COLO829 (cell line): ENCODE measurements around the gene SPRR2A.
A peak's percentile ranks its signal among the peaks of the same experiment; 100 is the strongest.
"Not testable (repeated sequence)": the region's sequence is repeated elsewhere in the genome, so short reads cannot be mapped to it uniquely, and the experiment has no call there.

Experiments
- DNase-seq: peaks from one replicate; pipeline ENCODE4 v3.0.0; 2012; ENCODE audit warnings: low spot score

The SPRR2A gene

DNA sequence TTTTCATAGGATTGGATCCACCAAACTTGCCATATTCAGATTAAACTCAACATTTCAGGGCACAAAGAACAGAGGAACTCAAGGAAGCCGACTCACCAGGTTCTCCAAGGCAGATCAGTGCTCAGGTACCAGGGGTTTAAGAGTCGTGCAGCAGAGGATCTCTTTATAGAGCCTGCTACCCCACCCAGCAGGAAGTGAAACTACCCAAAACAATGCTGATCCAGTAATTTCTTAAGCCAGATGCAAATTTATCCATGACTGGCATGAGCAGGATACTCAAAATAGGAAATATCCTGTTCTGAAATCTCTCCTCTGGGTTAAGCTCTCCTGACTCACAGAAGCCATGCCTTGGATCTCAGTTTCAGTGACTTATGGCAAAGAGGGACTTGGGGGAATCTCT, at the start of gene SPRR2A:
Gene SPRR2A, minus strand, starts transcription at position 138 of the 400 bp plus-strand sequence. CDS start 777 bp downstream, outside the sequence.
- DNase-seq, result no peak

DNA sequence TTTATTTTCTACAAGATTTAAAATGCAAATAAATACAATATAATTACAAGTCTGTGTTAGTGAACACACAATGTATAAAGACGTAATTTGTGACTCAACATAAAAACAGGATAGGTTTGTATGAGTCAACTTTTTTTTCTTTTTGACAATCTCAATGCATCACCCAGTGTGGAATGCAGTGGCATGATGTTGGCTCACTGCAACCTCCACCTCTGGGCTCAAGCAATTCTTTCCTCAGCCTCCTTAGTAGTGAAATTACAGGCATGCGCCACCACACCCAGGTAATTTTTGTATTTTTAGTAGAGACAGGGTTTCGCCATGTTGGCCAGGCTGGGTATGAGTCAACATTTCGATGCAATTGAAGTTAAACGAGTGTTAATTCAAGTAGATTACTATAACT, 42.9 kb upstream of the SPRR2A start:
- DNase-seq, result no peak

DNA sequence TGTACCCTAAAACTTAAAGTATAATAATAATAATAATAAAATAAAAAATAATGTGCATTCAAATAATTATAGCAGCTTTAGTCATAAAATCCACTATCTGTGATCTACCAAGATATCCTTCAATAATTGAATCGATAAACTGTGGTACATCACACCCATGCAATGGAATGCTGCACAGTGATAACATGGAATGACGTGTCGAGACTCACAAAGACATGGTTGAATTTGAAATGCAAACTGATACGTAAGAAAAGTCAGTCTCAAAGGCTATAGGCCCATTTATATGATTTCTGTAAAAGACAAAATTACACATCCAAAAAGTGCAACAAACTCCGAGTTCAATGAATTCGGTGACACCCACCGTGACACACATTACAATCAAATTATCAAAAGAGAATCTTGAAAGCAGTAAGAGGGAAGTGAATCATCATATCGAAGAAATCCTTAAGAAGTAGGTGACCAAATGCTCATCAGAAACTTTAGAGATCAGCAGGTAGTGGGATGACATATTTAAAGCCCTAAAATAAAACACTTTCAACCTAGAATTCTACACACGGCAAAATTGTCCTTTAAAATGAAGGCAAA, 42.2 kb upstream of the SPRR2A start:
- no peak for DNase-seq

DNA sequence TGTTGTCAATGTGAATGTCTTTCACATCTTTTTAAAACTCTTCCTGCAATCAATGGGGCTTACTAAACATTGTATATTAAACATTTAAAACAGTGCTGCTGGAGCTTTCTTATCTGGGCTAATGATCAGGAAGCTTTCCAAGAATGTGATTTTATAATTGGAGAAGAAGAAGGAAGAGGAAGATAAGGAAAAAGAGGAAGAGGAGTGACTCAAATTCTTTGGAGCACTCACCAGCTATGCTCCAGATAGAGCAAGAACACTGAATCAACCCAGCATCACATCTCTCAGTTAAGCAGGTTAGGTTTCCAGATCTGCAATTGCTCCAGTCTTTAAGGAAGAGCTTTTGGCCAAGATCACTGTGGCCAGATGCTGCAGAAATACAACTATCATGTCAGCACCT, 38.5 kb upstream of the SPRR2A start:
- DNase-seq, result no peak

DNA sequence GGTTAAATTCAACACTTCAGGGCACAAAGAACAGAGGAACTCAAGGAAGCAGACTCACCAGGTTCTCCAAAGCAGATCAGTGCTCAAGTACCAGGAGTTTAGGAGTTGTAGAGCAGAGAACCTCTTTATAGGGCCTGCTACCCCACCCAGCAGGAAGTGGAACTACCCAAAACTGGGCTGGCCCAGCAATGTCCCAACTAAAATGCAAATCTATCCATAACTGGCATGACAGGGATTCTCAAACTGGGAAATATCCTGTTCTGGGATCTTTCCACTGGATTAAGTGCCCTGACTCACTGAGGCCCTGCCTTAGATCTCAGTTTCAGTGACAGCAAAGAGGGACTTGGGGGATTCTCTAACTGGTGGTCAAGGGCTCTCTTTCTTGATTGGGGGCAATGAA, 37.1 kb upstream of the SPRR2A start, which contains the start of gene SPRR2E:
Gene SPRR2E, minus strand, starts transcription at position 101 of the 400 bp plus-strand sequence. CDS start 775 bp downstream, outside the sequence.
- DNase-seq, result no peak

DNA sequence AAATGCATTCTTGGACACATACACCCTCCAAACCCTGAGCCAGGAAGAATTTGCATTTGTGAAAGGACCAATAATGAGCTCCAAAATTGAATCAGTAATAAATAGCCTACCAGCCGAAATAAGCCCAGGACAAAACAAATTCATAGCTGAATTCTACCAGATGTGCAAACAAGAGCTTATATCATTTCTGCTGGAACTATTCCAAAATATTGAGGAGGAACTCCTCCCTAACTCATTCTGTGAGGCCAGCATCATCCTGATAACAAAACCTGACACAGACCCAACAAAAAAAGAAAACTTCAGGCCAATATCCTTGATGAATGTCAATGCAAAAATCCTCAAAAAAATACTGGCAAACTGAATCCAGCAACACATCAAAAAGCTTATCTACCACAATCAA, 30.3 kb upstream of the SPRR2A start:
- no peak for DNase-seq

DNA sequence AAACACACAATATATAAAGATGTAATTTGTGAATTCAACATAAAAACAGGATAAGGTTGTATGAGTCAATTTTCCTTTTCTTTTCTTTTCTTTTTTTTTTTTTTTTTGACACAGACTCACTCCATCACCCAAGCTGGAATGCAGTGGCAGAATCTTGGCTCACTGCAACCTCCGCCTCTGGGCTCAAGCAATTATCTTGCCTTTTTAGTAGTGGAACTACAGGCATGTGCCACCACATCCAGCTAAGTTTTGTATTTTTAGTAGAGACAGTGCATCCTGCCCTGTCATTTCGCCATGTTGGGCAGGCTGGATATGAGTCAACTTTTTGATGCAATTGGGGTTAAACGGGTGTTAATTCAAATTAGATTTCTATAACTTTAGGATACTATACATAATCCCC, 24.4 kb upstream of the SPRR2A start:
- no peak for DNase-seq

DNA sequence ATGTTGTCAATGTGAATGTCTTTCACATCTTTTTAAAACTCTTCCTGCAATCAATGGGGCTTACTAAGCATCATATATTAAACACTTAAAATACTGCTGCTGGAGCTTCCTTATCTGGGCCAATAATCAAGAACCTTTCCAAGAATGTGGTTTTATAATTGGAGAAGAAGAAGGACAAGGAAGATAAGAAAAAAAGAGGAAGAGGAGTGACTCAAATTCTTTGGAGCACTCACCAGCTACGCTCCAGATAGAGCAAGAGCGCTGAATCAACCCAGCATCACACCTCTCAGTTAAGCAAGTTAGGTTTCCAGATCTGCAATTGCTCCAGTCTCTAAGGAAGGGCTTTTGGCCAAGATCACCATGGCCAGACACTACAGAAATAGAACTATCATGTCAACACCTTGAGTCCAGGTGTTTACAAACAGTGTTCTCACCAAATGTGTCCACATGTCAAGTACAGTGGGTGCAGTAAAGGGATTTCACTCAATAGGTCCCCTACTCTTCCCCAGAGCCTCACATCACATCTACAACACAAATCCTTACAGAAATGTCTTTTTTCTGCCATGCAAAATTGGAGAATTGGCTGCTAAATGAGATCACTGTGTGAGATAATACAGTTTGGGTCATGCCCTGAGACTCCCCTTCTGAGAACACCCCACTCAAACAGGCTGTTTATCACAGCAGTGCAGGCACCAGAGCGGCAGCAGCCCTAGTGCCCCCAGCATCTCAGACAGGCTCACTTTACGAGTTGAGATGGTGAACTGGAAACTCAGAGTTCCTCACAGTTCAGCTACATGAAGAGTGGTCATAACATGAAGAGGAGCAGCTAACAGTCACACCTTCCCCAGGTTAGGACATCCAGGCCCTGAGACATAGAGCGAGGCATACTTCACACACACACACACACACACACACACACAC, 15.8 kb upstream of the SPRR2A start:
- no peak for DNase-seq

DNA sequence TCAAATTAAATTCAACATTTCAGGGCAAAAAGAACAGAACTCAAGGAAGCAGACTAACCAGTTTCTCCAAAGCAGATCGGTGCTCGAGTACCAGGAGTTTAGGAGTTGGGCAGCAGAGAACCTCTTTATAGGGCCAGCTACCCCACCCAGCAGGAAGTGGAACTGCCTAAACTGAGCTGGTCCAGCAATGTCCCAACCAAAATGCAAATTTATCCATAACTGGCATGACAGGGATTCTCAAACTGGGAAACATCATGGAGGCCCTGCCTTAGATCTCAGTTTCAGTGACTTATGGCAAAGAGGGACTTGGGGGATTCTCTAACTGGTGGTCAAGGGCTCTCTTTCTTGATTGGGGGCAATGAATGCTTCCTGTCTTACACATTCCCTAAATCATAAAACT, 14.2 kb upstream of the SPRR2A start, which contains the start of gene SPRR2B:
Gene SPRR2B, minus strand, starts transcription at position 101 of the 400 bp plus-strand sequence. CDS start 772 bp downstream, outside the sequence.
- no peak for DNase-seq

DNA sequence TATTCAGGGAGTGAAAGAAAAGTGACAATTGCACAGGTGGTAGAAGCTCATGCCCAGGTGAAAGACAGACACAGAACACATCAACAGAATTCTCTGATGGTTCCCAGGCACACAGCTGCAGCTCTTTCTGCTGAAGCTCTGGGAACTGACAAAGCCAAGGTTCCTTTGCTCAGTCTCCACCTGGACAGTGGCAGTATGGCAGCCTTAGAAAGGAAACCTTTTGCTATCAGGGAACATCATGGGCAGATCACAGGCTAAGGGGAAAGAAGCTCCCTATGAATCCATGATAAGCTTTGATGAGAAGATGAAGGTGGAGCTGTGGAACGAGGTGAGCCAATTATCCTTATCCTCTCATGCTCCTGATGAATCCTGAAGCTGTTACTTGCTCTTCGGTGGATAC, 12.9 kb upstream of the SPRR2A start:
- DNase-seq, result no peak

DNA sequence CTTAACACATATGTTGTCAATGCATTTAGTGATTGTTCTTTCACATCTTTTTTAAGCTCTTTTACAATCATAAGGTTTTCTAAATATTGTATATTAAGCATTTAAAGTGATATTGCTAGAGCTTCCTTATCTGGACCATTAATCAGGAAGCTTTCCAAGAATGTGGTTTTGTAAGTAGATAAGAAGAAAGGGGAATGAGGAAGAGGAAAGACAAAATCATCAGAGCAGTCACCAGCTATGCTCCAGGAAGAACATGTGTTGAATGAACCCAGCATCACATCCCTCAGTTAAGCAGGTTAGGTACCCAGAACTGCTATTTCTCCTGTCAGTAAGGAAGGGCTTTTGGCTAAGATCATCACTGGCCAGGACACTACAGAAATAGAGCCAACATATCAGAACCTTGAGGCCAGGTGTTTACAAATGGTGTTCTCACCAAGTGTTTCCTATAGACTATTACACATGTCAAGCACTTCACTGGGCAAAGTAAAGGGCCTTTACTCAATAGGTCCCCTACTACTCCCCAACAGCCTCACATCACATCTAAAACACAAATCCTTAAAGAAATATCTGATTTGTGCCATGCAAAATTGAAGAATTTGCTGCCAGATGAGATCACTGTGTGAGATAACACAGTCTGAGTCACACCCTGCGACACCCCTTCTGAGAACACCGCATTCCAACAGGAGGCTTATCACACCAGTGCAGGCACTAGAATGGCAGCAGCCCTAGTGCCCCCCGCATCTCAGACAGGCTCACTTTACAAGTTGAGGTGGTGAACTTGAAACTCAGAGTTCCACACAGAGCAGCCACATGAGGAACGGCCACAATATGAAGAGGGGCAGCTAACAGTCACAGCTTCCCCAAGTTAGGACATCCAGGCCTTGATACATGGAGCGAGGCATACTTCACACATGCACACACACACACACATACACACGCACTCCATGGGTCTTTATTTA, 1.8 kb upstream of the SPRR2A start:
- no peak for DNase-seq

DNA sequence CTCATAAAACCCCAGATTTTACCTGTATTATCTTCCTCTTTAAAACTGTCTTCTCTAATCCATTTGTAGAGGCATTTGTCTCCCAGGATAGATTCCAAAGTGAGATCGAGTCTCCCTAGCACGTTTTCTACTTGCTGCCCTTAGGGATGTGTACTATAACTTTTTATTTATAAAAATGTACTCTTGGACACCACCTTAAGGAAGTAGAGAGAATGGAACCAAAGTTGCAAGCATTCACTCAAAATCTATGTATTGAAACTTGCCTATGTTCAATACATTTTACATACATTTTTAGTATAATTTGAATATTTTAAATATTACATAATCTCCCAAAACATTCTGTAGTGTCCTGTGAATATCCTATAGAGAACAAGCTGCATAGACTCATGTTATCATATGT, 842 bp upstream of the SPRR2A start:
- no peak for DNase-seq

DNA sequence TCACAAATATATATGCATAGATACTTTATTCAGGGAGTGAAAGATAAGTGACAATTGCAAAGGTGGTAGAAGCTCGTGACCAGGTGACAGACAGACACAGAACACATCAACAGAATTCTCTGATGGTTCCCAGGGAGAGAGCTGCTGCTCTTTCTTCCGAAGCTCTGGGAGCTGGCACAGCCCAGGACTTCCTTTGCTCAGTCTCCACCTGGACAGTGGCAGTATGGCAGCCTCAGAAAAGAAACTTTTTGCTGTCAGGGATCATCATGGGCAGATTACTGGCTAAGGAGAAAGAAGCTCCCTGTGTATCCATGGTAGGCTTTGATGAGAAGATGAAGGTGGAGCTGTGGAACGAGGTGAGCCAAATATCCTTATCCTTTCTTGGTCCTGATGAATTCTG, 1.2 kb downstream of the SPRR2A start:
- not testable (repeated sequence) for DNase-seq

DNA sequence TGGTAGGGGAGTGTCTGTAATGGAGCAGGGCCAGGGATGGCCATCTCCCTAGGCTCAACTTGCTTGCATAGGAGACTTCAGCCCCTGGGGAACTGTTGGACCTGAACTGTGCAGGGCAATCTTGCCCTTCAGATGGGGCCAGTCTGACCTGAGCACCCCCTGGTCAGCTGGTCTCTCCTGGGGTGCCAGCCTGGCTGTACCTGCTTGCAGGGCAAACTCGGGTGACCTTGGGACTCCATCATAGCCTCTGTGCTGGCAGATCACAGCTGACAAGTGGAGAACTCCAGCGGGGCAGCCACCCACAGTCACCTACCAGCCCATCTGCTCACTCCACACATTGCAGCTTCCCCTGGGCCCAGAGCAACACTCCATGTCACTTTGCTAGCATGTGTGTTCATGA, 8.1 kb downstream of the SPRR2A start:
- DNase-seq, result no peak

DNA sequence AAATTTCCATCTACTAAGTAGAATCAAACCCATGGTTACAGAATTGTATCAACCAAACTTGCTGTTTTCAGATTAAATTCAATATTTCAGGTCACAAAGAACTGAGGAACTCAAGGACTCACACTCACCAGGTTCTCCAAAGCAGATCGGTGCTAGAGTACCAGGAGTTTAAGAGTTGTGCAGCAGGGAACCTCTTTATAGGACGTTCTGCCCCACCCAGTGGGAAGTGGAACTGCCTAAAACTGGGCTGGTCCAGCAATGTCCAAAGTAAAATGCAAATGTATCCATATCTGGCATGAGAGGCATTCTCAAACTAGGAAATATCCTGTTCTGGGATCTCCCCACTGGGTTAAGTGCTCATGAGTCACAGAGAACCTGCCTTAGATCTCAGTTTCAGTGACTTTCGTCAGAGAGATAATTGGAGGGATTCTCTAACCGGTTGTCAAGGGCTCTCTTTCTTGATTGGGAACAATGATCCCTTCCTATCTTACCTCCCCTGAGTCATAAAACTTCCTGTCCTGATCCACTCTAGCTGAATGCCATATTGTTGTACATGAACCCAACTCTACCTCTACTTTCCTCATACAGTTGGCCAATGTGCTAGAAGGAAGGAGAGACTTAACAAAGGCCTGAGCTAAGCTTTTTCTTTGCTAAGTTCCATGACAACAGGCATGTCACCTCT, 16.2 kb downstream of the SPRR2A start, which contains the start of gene SPRR2D:
Gene SPRR2D, minus strand, starts transcription at position 171 of the 682 bp plus-strand sequence. CDS start 774 bp downstream, outside the sequence.
- DNase-seq, result peak; percentile 49

DNA sequence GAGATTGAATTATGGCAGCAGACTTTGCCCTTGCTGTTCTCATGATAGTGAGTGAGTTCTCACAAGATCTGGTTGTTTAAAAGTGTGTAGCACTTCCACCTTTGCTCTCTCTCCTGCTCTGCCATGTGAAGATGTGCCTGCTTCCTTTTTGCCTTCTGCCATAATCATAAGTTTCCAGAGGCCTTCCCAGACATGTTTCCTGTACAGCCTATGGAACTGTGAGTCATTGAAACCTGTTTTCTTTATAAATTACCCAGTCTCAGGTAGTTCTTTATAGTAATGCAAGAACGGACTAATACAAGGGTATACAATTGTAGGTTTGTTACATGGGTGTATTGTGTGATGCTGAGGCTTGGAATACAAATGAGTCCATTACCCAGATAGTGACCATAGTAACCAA, 22.1 kb downstream of the SPRR2A start:
- DNase-seq, result no peak

DNA sequence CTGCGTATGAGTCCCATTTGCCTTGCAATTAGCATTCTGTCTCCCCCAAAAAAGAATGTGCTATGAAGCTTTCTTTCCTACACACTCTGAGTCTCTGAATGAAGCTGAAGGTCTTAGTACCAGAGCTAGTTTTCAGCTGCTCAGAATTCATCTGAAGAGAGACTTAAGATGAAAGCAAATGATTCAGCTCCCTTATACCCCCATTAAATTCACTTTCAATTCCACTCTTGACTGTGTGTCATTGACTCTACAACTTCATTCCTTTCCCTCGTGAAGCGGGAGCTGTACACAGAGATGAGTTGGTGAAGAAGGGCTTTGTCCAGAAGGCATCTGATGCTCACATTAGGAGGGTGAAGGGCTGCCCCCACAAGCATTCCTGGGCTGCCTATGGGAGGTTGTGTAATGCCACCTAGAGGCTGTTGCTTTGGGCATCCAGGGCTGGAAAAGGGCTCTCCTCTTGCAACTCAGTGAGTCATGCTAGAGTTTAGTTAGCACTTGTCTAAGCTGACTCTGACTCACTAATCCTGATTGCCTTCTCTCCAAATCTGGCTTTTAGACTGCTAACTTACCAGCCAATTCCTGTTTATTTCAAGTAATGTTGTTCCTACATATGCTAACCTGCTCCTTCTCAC, 24.5 kb downstream of the SPRR2A start:
- peak; percentile 89 for DNase-seq

DNA sequence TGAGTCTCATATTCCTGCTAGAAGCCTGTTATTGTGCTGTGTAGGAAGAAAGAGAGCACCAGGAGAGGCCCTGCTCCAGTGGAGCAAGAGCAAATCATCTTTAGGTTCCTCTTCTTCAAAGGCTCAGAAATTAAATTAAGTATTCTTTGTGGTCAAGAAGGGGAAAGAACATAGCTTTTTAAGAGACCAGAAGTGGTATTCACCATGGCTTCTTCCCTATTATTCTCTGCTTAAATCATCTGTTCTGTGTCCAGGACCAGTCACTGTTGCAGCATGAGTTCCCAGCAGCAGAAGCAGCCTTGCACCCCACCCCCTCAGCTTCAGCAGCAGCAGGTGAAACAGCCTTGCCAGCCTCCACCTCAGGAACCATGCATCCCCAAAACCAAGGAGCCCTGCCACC, 25.2 kb downstream of the SPRR2A start:
- DNase-seq, result no peak

DNA sequence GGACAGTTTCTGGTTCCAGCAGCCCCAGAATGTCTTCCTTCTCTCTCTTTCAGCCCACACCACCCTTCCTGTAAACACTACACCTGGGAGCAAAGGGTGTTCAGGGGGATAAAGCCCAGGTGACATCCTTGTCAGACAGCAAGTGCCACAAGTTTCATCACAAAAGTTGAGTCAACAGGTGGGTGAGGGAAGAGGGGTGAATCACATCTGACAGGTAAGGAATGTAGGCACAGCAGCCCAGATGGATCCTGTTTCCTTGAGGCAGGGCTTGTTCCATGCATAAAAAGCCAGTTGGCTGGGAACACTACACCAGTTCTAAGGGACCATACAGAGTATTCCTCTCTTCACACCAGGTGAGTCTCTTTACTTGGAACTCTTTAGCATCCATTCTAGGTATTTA, 26.4 kb downstream of the SPRR2A start, which contains the start of gene SPRR1B:
Gene SPRR1B, plus strand, starts transcription at position 309 of the 400 bp plus-strand sequence. CDS start 1,143 bp downstream, outside the sequence.
- no peak for DNase-seq

DNA sequence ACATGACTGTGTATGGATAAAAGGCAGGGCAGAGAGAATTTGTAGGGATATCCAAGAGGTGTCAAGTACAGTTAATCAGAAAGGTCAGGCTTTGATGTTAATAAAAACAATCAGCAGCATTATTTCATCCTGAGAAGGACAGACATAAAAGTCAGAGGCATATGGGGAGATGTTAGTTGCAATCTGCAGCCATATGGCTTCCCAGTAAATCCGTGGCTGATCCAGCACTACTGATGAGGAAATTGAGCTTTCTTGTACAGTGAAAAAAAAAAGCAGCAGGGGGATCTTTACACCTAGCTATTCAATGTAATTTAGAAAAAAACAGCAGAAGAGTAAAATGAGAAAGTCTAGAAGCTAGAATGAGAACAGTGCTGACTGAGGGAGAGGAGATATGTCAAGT, 28.5 kb downstream of the SPRR2A start:
- DNase-seq, result no peak

DNA sequence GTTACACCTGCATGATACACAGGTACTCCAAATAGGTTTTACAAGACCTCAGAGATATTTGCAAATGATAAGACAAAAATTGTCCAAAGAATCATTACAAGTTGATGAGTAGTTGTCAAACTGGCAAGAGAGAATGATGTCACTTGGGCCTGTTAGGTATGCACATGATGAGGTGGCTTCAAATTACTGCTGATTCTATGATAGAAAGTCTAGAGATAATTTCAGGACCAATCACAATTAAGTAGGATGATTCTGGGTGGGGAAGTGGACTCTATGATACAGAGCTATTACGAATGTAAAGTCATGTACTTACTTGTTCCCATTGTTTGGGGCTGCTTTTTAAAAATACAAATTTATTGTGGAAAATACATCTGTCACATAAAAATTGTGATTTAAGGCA, 31.5 kb downstream of the SPRR2A start:
- DNase-seq, result no peak
